HEK293 (cell line): ENCODE measurements around the gene OGFOD1.

Experiments used
- CTCF ChIA-PET: fragments of 350-600 bp; formaldehyde crosslinking; extraction: SDS; loops from one replicate; lab custom pipeline; 2021; ENCODE audit warnings: antibody characterized with exemption; lab: Yijun Ruan, JAX
- POLR2A ChIA-PET: fragments of 300-600 bp; formaldehyde crosslinking; extraction: SDS; loops from one replicate; lab custom pipeline; 2020; ENCODE audit warnings: antibody characterized with exemption, inconsistent platforms; lab: Yijun Ruan, JAX
- H3K27ac ChIP-seq: fragments of 200-500 bp; sonication (Bioruptor generic); 2 replicates; pipeline ENCODE4 v1.5.1; 2014; ENCODE audit warnings: low read depth, low read length, control low read depth, inconsistent platforms; ENCODE audit errors: extremely low read depth
- H3K36me3 ChIP-seq, 2 experiments: fragments of 200-500 bp in 1 of 2; sonication (Bioruptor generic) in 1 of 2; 1 replicate in 1 of 2; 2 replicates in 1 of 2; pipeline ENCODE4 v1.5.1; 2014 to 2017; ENCODE audit warnings: inconsistent platforms in 2 of 2, low read length in 2 of 2; ENCODE audit not compliant: control insufficient read depth in 2 of 2, insufficient read depth in 1 of 2
- H3K4me1 ChIP-seq: fragments of 200-500 bp; sonication (Bioruptor generic); 2 replicates; pipeline ENCODE4 v1.5.1; 2014; ENCODE audit warnings: mild to moderate bottlenecking, low read length, inconsistent platforms; ENCODE audit not compliant: control insufficient read depth, insufficient read depth
- H3K4me3 ChIP-seq: 2 replicates; pipeline ENCODE4 v1.5.1; 2011; ENCODE audit warnings: low read depth, mild to moderate bottlenecking, control low read depth, low read length, moderate library complexity
- H3K9me3 ChIP-seq: fragments of 200-500 bp; sonication (Bioruptor generic); 2 replicates; pipeline ENCODE4 v1.5.1; 2014; ENCODE audit warnings: low read depth, low read length, inconsistent platforms; ENCODE audit not compliant: control insufficient read depth, insufficient read depth
- FEZF1 ChIP-seq: fragments of 450-650 bp; formaldehyde crosslinking; IDR thresholded peaks from 2 replicates; pipeline ENCODE4 v1.5.1; 2016; ENCODE audit warnings: missing biosample characterization, missing genetic modification characterization
- HOXA7 ChIP-seq: sonication (generic); formaldehyde crosslinking; IDR thresholded peaks from 2 replicates; pipeline ENCODE4 v1.8.1; 2022; ENCODE audit warnings: missing genetic modification reagents, borderline replicate concordance
- PRDM10 ChIP-seq: fragments of 450-650 bp; formaldehyde crosslinking; IDR thresholded peaks from 2 replicates; pipeline ENCODE4 v1.5.1; 2016; ENCODE audit warnings: missing biosample characterization, missing genetic modification characterization
- SP7 ChIP-seq: fragments of 450-650 bp; formaldehyde crosslinking; IDR thresholded peaks from 2 replicates; pipeline ENCODE4 v1.5.1; 2016; ENCODE audit warnings: missing biosample characterization, missing genetic modification characterization
- ZFP69B ChIP-seq: fragments of 450-650 bp; formaldehyde crosslinking; IDR thresholded peaks from 2 replicates; pipeline ENCODE4 v1.5.1; 2016; ENCODE audit warnings: missing biosample characterization, missing genetic modification characterization
- ZNF18 ChIP-seq: fragments of 450-650 bp; formaldehyde crosslinking; IDR thresholded peaks from 2 replicates; pipeline ENCODE4 v1.5.1; 2016; ENCODE audit warnings: missing biosample characterization, missing genetic modification characterization
- ZNF211 ChIP-seq: fragments of 450-650 bp; formaldehyde crosslinking; IDR thresholded peaks from 2 replicates; pipeline ENCODE4 v1.5.1; 2016; ENCODE audit warnings: low read depth, missing biosample characterization, missing genetic modification characterization
- ZNF248 ChIP-seq: fragments of 450-650 bp; formaldehyde crosslinking; IDR thresholded peaks from 2 replicates; pipeline ENCODE4 v1.5.1; 2017; ENCODE audit warnings: missing biosample characterization, missing genetic modification characterization
- ZNF335 ChIP-seq: fragments of 450-650 bp; formaldehyde crosslinking; conservative IDR thresholded peaks from 2 replicates; pipeline ENCODE4 v1.5.1; 2016; ENCODE audit warnings: missing biosample characterization, missing genetic modification characterization
- ZNF341 ChIP-seq: fragments of 450-650 bp; formaldehyde crosslinking; IDR thresholded peaks from 2 replicates; pipeline ENCODE4; 2016; ENCODE audit warnings: low read depth, missing biosample characterization, missing genetic modification characterization
- ZNF548 ChIP-seq: fragments of 450-650 bp; formaldehyde crosslinking; IDR thresholded peaks from 2 replicates; pipeline ENCODE4 v1.5.1; 2016; ENCODE audit warnings: missing biosample characterization, missing genetic modification characterization
- ZNF580 ChIP-seq: fragments of 450-650 bp; formaldehyde crosslinking; IDR thresholded peaks from 2 replicates; pipeline ENCODE4 v1.5.1; 2016; ENCODE audit warnings: missing biosample characterization, missing genetic modification characterization
- ZNF626 ChIP-seq: fragments of 450-650 bp; sonication (Bioruptor Pico); formaldehyde crosslinking; IDR thresholded peaks from 2 replicates; pipeline ENCODE4 v1.5.1; 2018; ENCODE audit warnings: missing biosample characterization, missing genetic modification characterization, inconsistent platforms
- ZNF664 ChIP-seq: fragments of 450-650 bp; formaldehyde crosslinking; IDR thresholded peaks from 2 replicates; pipeline ENCODE4 v1.5.1; 2016; ENCODE audit warnings: missing biosample characterization, missing genetic modification characterization
- ZNF707 ChIP-seq: fragments of 450-650 bp; formaldehyde crosslinking; IDR thresholded peaks from 2 replicates; pipeline ENCODE4 v1.5.1; 2016; ENCODE audit warnings: missing biosample characterization, missing genetic modification characterization
- ZSCAN16 ChIP-seq: fragments of 450-650 bp; formaldehyde crosslinking; IDR thresholded peaks from 2 replicates; pipeline ENCODE4 v1.5.1; 2016; ENCODE audit warnings: missing biosample characterization, missing genetic modification characterization
- TF ChIP-seq, protein P1 (sequence below): fragments of 450-650 bp; formaldehyde crosslinking; IDR thresholded peaks from 2 replicates; pipeline ENCODE4 v1.5.1; 2016; ENCODE audit warnings: missing biosample characterization, missing genetic modification characterization
- TF ChIP-seq, protein P2 (sequence below): fragments of 450-650 bp; formaldehyde crosslinking; IDR thresholded peaks from 2 replicates; pipeline ENCODE4 v1.5.1; 2016; ENCODE audit warnings: missing biosample characterization, missing genetic modification characterization
- TF ChIP-seq, protein P3 (sequence below): fragments of 450-650 bp; formaldehyde crosslinking; IDR thresholded peaks from 2 replicates; pipeline ENCODE4; 2016; ENCODE audit warnings: missing biosample characterization, missing genetic modification characterization

OGFOD1 gene

GRCh38 chr16:56481468-56482122 is 30.2 kb downstream of the OGFOD1 start (continued):
- TF ChIP-seq ZNF626 (tag by site-specific recombination) (no peak), ZNF548 (tag by site-specific recombination) (no peak), ZNF211 (tag by site-specific recombination) (no peak), ZNF335 (tag by site-specific recombination) (0 out of 2 replicates have a peak, but pooled peaks have one; percentile 2), ZNF580 (tag by site-specific recombination) (no peak), SP7 (tag by site-specific recombination) (peak; percentile 42)
- TF ChIP-seq, protein P1, sequence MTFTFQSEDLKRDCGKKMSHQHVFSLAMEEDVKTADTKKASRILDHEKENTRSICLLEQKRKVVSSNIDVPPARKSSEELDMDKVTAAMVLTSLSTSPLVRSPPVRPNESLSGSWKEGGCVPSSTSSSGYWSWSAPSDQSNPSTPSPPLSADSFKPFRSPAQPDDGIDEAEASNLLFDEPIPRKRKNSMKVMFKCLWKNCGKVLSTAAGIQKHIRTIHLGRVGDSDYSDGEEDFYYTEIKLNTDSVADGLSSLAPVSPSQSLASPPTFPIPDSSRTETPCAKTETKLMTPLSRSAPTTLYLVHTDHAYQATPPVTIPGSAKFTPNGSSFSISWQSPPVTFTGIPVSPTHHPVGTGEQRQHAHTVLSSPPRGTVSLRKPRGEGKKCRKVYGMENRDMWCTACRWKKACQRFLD: no peak
- TF ChIP-seq, protein P2, sequence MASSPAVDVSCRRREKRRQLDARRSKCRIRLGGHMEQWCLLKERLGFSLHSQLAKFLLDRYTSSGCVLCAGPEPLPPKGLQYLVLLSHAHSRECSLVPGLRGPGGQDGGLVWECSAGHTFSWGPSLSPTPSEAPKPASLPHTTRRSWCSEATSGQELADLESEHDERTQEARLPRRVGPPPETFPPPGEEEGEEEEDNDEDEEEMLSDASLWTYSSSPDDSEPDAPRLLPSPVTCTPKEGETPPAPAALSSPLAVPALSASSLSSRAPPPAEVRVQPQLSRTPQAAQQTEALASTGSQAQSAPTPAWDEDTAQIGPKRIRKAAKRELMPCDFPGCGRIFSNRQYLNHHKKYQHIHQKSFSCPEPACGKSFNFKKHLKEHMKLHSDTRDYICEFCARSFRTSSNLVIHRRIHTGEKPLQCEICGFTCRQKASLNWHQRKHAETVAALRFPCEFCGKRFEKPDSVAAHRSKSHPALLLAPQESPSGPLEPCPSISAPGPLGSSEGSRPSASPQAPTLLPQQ (tag by site-specific recombination): peak; percentile 37; the same call in 1 of the 2 replicates
- TF ChIP-seq, all 188 proteins: peak for 7

DNA sequence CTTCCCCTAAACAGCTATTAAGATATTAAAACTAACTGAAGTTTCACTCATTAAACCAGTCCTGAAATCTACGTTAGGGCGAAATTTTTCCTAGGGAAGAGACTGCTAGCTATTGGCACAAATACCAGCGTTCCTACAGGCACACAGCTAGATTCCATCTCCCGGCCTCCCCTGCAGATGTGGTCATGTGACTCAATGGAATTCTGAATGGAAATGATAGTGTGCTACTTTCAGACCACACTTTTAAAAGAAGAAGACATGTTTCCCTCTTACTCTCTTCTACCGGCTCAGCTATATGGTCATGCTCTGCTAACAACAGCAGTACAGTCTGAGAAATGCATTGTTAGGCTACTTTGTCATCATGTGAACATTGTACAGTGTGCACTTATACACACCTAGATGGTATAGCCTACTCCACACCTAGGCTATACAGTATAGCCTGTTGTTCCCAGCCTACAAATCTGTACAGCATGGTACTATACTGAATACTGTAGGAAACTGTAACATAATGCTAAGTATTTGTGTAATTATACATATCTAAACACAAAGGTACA is 31.4 kb downstream of the OGFOD1 start:
- POLR2A ChIA-PET: interaction anchor here (0.6 kb wide), 1 partner anchor 386 kb away, joined by 4 read pairs; no protein-coding TSS in a partner anchor
- Histone ChIP-seq H3K4me3 (no peak overlapping the region), H3K27ac (no peak overlapping the region), H3K9me3 (no peaks in the 10 kb centered on the region), H3K4me1 (peaks cover 6% of the 10 kb centered on the region), H3K36me3 (peaks cover 9 to 42% of the 10 kb centered on the region in 2 experiments)
- CTCF ChIA-PET: interaction anchor here (0.7 to 2.3 kb wide), 3 partner anchors 31 to 443 kb away, joined by 3 to 8 read pairs (median 4); no protein-coding TSS in a partner anchor
- TF ChIP-seq PRDM10 (tag by site-specific recombination): peak; percentile 51
- no peak for TF ChIP-seq ZFP69B (tag by site-specific recombination)
- TF ChIP-seq FEZF1 (tag by site-specific recombination): 0 out of 2 replicates have a peak, but pooled peaks have one; percentile 20

- Histone ChIP-seq H3K4me1 (peaks cover 6% of the 10 kb centered on the region), H3K36me3 (peaks cover 9 to 38% of the 10 kb centered on the region in 2 experiments)
- POLR2A ChIA-PET: no interaction called here
Observed at GRCh38 chr16:56483394-56483793, 32.0 kb downstream of the OGFOD1 start.

More at GRCh38 chr16:56483394-56483793, 32.0 kb downstream of the OGFOD1 start:
- TF ChIP-seq ZNF664 (no peak), HOXA7 (CRISPR knock-in tag) (no peak), ZNF18 (tag by site-specific recombination) (no peak), ZNF248 (tag by site-specific recombination) (no peak), ZNF707 (no peak), ZNF341 (no peak), ZSCAN16 (tag by site-specific recombination) (no peak)
- TF ChIP-seq, protein P3, sequence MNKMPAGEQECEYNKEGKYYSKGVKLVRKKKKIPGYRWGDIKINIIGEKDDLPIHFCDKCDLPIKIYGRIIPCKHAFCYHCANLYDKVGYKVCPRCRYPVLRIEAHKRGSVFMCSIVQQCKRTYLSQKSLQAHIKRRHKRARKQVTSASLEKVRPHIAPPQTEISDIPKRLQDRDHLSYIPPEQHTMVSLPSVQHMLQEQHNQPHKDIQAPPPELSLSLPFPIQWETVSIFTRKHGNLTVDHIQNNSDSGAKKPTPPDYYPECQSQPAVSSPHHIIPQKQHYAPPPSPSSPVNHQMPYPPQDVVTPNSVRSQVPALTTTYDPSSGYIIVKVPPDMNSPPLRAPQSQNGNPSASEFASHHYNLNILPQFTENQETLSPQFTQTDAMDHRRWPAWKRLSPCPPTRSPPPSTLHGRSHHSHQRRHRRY: no peak
- H3K9me3 ChIP-seq: no peaks in the 10 kb centered on the region
- H3K27ac ChIP-seq: no peak overlapping the region
- H3K4me3 ChIP-seq: no peak overlapping the region
- CTCF ChIA-PET: no interaction called here
